Measurements from ENCODE around the gene MCTS1.

GRCh38 chrX:120556251-120556650 is 47.6 kb upstream of the MCTS1 start:
- TF ChIP-seq, protein P1, sequence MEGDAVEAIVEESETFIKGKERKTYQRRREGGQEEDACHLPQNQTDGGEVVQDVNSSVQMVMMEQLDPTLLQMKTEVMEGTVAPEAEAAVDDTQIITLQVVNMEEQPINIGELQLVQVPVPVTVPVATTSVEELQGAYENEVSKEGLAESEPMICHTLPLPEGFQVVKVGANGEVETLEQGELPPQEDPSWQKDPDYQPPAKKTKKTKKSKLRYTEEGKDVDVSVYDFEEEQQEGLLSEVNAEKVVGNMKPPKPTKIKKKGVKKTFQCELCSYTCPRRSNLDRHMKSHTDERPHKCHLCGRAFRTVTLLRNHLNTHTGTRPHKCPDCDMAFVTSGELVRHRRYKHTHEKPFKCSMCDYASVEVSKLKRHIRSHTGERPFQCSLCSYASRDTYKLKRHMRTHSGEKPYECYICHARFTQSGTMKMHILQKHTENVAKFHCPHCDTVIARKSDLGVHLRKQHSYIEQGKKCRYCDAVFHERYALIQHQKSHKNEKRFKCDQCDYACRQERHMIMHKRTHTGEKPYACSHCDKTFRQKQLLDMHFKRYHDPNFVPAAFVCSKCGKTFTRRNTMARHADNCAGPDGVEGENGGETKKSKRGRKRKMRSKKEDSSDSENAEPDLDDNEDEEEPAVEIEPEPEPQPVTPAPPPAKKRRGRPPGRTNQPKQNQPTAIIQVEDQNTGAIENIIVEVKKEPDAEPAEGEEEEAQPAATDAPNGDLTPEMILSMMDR (conservative IDR thresholded peaks at IDR 0.05 in 1 of 2, IDR thresholded peaks at IDR 0.05 in 1 of 2; ENCODE audit: low read depth in 1 of 2, low read length in 2 of 2), result no peak
- no peak for TF ChIP-seq EZH2 (IDR thresholded peaks at IDR 0.05; ENCODE audit: low read length, missing control alignments)

Data from fibroblast of lung (primary cell).